Spleen (tissue), 7 donors: Measurements from ENCODE around the gene SHF.

Source experiments
- POLR2A ChIP-seq, 3 donors: fragments of 450-650 bp; IDR thresholded peaks; one replicate each; pipeline ENCODE4 v1.5.1; 2017; ENCODE audit warnings: antibody characterized with exemption in 3 of 3, mild to moderate bottlenecking in 1 of 3
- TF ChIP-seq, protein P1 (sequence below), 11 experiments: fragments of 200-600 bp in 7 of 11; fragments of 450-650 bp in 4 of 11; sonication (generic) in 4 of 11; IDR thresholded peaks in 8 of 11; conservative IDR thresholded peaks in 3 of 11; 1 replicate in 7 of 11; 2 replicates in 4 of 11; pipeline versions ENCODE4 v1.4.0 to v1.8.0; 2016 to 2021; ENCODE audit warnings: antibody characterized with exemption in 11 of 11, inconsistent platforms in 4 of 11, mild to moderate bottlenecking in 1 of 11
- donor health status: DM: no; HTN: no; CAD: no; lungs with moderate emphysema.
- donor health status: DM: no; HTN: no; CAD: no.
- donor health status: DM: no; HTN: no; CAD: no.

DNA sequence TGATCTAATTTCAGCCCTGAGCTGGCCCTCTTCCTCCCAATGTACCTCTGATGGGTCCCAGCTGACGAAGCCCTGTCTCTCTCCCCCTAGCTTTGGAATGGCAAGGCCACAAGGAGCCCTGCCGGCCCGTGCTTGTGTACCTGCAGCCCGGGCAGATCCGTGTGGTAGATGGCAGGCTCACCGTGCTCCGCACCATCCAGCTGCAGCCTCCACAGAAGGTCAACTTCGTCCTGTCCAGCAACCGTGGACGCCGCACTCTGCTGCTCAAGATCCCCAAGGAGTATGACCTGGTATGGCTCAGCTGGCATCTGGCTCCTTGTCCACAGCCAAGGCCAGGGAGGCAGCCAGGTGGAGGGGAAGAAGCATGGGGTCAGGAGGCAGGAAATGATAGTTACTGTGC, 43.8 kb downstream of the SHF start:
- TF ChIP-seq, protein P1, sequence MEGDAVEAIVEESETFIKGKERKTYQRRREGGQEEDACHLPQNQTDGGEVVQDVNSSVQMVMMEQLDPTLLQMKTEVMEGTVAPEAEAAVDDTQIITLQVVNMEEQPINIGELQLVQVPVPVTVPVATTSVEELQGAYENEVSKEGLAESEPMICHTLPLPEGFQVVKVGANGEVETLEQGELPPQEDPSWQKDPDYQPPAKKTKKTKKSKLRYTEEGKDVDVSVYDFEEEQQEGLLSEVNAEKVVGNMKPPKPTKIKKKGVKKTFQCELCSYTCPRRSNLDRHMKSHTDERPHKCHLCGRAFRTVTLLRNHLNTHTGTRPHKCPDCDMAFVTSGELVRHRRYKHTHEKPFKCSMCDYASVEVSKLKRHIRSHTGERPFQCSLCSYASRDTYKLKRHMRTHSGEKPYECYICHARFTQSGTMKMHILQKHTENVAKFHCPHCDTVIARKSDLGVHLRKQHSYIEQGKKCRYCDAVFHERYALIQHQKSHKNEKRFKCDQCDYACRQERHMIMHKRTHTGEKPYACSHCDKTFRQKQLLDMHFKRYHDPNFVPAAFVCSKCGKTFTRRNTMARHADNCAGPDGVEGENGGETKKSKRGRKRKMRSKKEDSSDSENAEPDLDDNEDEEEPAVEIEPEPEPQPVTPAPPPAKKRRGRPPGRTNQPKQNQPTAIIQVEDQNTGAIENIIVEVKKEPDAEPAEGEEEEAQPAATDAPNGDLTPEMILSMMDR (IDR thresholded peaks at IDR 0.05 in 8 of 11, conservative IDR thresholded peaks at IDR 0.05 in 3 of 11) = no peak
- no peak for TF ChIP-seq POLR2A (IDR thresholded peaks at IDR 0.05)
